Activated CD4-positive, alpha-beta memory T cell treated with anti-CD3 and anti-CD28 coated beads for 36 hours (primary cell): ENCODE data around the gene TBATA. TPM values are rescaled to one million over a fixed set of nuclear protein-coding genes. Genes with fewer than 3 reads are reported as not detected.
"Not testable (repeated sequence)": the region's sequence is repeated elsewhere in the genome, so short reads cannot be mapped to it uniquely, and the experiment has no call there.

Experiments used
- CTCF ChIA-PET: fragments of 350-600 bp; sonication (Branson Sonifier 250); formaldehyde crosslinking; loops from one replicate; lab custom pipeline; 2021; ENCODE audit warnings: antibody characterized with exemption, inconsistent platforms; lab: Charles Lee
- POLR2A ChIA-PET: fragments of 350-600 bp; sonication (Branson Sonifier 250); formaldehyde crosslinking; loops from one replicate; lab custom pipeline; 2021; ENCODE audit warnings: antibody characterized with exemption; lab: Charles Lee
- DNase-seq: peaks from one replicate; pipeline ENCODE4 v3.0.0-alpha.2; 2020
- H3K27ac Mint-ChIP-seq: one replicate; pipeline ENCODE4 v1.8.0; 2021; ENCODE audit warnings: mixed read lengths
- H3K27me3 Mint-ChIP-seq: one replicate; pipeline ENCODE4 v1.8.0; 2021; ENCODE audit warnings: mixed read lengths
- H3K36me3 Mint-ChIP-seq: one replicate; pipeline ENCODE4 v1.8.0; 2021; ENCODE audit warnings: mixed read lengths
- H3K4me1 Mint-ChIP-seq: one replicate; pipeline ENCODE4 v1.8.0; 2021; ENCODE audit warnings: low read depth, mixed read lengths
- H3K4me3 Mint-ChIP-seq: one replicate; pipeline ENCODE4 v1.8.0; 2021; ENCODE audit warnings: mild to moderate bottlenecking, mixed read lengths
- H3K9me3 Mint-ChIP-seq: one replicate; pipeline ENCODE4 v1.8.0; 2021; ENCODE audit warnings: mixed read lengths
- intact Hi-C: fragments of 100-400 bp; cut with micrococcal nuclease; formaldehyde crosslinking; loops from one replicate; pipeline ENCODE4 v1.15.1; 2023
- total RNA-seq, 2 experiments: library from RNA; stranded (reverse); gene quantifications; one replicate each; pipeline ENCODE4 v1.2.3, GENCODE V29; 2021

The TBATA gene
- total RNA-seq, 2 experiments from 2014 or later = not detected

DNA sequence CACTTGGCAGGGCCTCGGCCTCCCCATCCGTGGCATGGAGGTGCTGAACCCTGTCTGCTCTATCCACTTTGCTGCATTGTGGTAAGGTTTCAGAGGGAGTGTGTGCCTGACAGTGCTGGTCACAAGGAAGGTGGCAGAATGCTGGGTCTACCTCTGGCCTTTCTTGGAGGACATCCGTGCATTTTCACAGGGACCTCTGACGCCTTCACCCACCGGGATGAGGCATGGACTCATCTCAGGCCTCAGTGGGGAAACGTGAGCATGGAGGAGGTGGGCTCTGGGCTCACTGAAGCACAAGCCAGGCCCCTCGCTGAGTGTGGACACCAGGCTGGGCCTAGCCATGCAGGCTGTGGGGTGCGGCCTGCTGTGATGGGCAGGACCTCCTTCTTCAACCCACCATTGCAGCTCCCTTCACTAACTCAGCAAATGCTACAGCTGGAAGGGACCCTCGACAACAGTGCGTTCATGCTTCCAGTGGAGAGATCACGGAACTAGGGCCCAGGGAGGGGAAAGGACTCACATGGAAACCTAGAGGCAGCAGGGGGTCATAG is 8.6 kb downstream of the TBATA start:
- Mint-ChIP-seq H3K27ac (no peak overlapping the region), H3K4me3 (no peak overlapping the region), H3K9me3 (no peaks in the 10 kb centered on the region), H3K27me3 (no peaks in the 10 kb centered on the region), H3K4me1 (no peaks in the 10 kb centered on the region), H3K36me3 (no peaks in the 10 kb centered on the region)
- ChIA-PET POLR2A (no interaction called here), CTCF (no interaction called here)
- DNase-seq = peak; percentile 4
- intact Hi-C loops = no loop called here

DNA sequence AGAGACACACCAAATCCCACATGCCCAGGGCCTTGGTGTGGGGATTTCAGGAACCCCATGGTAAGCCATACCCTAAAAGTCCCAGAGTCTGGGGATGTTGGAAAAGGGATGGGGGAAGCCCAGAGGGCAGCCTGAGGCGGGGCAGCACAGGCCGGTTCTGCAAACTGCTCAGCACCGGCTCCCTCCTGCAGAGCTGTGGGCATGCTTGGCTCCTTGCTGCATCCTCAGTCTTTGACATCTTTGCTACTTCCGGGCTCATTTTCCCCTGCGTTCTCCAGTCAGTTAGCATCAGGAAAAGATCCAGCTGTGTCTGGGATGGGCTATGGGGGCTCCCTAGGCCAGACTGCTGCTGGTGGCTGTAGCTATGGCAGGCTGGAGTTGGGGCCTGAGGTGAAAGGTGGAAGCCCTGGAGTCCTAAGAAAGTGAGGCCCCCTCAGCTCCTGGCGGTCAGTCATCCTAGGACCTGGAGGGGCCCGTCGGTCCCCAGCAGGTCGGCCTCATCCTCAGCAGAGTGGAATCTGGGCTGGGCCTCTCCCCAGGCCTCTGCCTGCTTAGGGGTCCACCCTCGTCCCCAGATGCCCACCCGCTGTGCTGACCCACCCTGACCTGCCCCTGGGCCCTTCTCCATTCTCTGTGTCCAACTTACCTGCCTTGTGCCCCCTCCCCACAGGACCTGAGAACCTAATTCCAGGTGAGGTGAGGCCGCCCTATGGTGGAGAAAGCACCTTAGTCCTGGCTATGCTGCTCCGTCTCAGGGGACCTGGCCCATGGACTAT is 9.3 kb downstream of the TBATA start:
- H3K4me3 Mint-ChIP-seq = no peak overlapping the region
- POLR2A ChIA-PET = interaction anchor here (0.6 kb wide), 1 partner anchor 182 kb away, joined by 3 read pairs; no protein-coding TSS in a partner anchor
- H3K27me3 Mint-ChIP-seq = no peaks in the 10 kb centered on the region

DNA sequence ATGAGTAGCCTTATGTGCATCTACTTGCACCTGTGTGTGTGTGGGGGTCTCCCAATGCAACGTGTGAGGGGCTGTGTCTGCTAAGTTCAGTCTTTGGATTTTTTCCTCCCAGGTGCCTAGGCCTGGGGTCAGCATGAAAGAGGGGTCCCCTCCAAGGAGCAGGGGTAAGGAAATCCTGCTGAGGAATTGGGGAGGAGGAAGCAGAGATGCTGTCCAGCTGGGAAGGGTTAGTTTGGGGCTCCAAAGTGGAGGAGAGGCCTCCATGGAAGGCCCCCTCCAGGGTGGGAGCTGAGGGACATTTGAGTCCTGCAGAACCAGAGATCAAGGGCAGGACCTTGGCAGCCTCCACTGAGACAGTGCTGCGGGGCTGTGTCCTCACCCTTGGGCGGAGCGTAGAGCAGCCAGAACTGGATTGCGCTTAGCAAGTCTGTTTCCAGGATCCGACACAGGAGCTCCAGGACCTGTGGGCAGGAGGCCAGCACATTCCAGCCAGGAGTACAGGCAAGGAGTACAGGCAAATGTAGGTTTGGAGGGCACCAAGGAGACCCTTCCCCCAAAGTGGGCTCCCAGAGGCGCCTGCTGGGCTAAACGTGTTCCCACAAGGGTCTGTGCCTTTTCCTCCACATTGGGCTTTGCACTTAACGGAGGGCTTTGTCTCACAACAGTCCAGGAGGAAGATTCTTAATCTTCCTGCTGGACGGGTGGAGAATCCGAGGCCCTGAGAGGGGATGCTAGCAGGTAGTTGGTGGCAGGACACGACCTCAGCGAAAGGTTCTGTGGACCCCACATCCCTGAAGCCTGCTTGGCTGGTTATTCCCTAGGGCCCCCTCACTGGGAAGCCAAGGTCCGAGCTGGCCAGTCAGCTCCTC is 10.1 kb downstream of the TBATA start:
- Mint-ChIP-seq H3K27me3 (no peaks in the 10 kb centered on the region), H3K36me3 (no peaks in the 10 kb centered on the region), H3K27ac (no peak overlapping the region), H3K4me1 (no peaks in the 10 kb centered on the region), H3K9me3 (no peaks in the 10 kb centered on the region), H3K4me3 (no peak overlapping the region)
- CTCF ChIA-PET = no interaction called here
- DNase-seq = peak; percentile 5
- intact Hi-C loops = no loop called here
- POLR2A ChIA-PET = no interaction called here

More for the DNA sequence above, 9.3 kb downstream of the TBATA start:
- Mint-ChIP-seq H3K36me3 (no peaks in the 10 kb centered on the region), H3K9me3 (no peaks in the 10 kb centered on the region), H3K4me1 (no peaks in the 10 kb centered on the region), H3K27ac (no peak overlapping the region)
- CTCF ChIA-PET = no interaction called here
- intact Hi-C loops = no loop called here
- peak; percentile 3 for DNase-seq

GRCh38 chr10:70773965-70774809 is 11.0 kb downstream of the TBATA start:
- Mint-ChIP-seq H3K4me3 (no peak overlapping the region), H3K4me1 (no peaks in the 10 kb centered on the region), H3K27ac (no peak overlapping the region), H3K27me3 (no peaks in the 10 kb centered on the region), H3K36me3 (no peaks in the 10 kb centered on the region), H3K9me3 (no peaks in the 10 kb centered on the region)
- ChIA-PET CTCF (no interaction called here), POLR2A (no interaction called here)
- peak; percentile 6 for DNase-seq
- intact Hi-C loops = no loop called here

DNA sequence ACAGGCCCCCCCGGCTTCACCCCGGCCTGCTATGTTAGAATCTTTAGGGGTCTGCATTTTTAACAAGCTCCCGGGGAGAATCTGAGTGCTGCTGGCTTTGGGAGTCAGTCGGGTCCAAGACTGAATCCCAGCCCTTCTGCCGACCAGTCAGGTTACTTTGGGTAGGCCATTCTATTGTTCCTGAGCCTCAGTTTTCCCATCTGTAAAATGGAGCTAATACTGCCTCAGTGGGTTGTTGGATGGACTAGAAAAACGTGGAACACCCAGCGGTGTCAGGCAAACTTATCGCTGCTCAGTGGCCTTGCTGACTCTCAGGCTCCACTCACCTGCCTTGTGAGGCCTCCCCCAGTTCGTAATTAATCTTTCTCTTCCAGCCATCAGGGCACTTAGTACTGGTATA is 11.7 kb downstream of the TBATA start:
- Mint-ChIP-seq H3K4me1 (no peaks in the 10 kb centered on the region), H3K9me3 (no peaks in the 10 kb centered on the region), H3K27me3 (no peaks in the 10 kb centered on the region), H3K4me3 (no peak overlapping the region), H3K36me3 (no peaks in the 10 kb centered on the region), H3K27ac (no peak overlapping the region)
- POLR2A ChIA-PET = no interaction called here
- DNase-seq = no peak
- CTCF ChIA-PET = no interaction called here
- intact Hi-C loops = no loop called here

GRCh38 chr10:70772627-70773026 is 12.6 kb downstream of the TBATA start:
- H3K4me3 Mint-ChIP-seq = no peak overlapping the region
- CTCF ChIA-PET = no interaction called here
- H3K27me3 Mint-ChIP-seq = no peaks in the 10 kb centered on the region
- no peaks in the 10 kb centered on the region for H3K4me1 Mint-ChIP-seq
- POLR2A ChIA-PET = no interaction called here
- H3K27ac Mint-ChIP-seq = no peak overlapping the region
- intact Hi-C loops = no loop called here
- no peaks in the 10 kb centered on the region for H3K9me3 Mint-ChIP-seq
- no peaks in the 10 kb centered on the region for H3K36me3 Mint-ChIP-seq
- DNase-seq = peak; percentile 7

GRCh38 chr10:70771311-70772194 is 13.6 kb downstream of the TBATA start:
- DNase-seq = peak; percentile 4
- no peaks in the 10 kb centered on the region for H3K27me3 Mint-ChIP-seq
- H3K4me3 Mint-ChIP-seq = no peak overlapping the region
- ChIA-PET POLR2A (no interaction called here), CTCF (interaction anchor here (1.0 kb wide), 1 partner anchor 32 kb away, joined by 3 read pairs; no protein-coding TSS in a partner anchor)
- intact Hi-C loops = no loop called here
- no peaks in the 10 kb centered on the region for H3K9me3 Mint-ChIP-seq
- no peak overlapping the region for H3K27ac Mint-ChIP-seq
- H3K36me3 Mint-ChIP-seq = no peaks in the 10 kb centered on the region
- H3K4me1 Mint-ChIP-seq = no peaks in the 10 kb centered on the region

DNA sequence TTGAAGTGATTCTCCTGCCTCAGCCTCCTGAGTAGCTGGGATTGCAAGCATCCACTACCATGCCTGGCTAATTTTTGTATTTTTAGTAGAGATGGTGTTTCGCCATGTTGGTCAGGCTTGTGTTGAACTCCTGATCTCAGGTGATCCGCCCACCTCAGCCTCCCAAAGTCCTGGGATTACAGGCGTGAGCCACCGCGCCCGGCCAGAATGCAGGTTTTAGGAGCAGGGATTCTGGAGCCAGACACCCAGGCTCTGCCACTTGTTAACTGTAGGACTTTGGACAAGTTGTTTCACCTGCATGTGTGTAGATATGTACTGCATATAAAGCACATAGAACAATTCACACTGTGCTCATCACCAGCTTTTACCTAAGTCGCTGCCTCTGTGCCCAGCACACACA is 14.7 kb downstream of the TBATA start:
- H3K36me3 Mint-ChIP-seq, DNase-seq, H3K9me3 Mint-ChIP-seq, H3K27ac Mint-ChIP-seq, H3K4me3 Mint-ChIP-seq, H3K27me3 Mint-ChIP-seq, POLR2A ChIA-PET, H3K4me1 Mint-ChIP-seq, CTCF ChIA-PET, intact Hi-C loops: not testable (repeated sequence)

DNA sequence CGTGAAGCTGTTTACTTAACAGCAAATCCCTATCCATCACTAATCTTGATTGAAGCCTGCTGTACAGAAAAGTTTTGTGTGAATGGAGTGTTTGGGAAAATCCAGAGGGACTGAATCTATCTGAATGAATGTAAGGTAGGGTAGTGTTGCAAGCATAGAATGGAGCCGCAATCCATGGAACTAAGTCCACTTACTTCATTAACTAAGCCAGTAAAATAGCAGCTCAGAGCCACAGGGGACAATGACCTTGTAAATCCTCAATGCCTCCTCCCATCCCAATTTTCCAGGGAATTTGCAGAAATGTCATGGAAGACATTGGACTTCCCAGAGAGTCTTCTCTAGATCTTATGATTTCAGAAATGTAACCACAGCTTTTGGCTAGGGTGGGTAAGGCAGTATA is 15.2 kb downstream of the TBATA start:
- Mint-ChIP-seq H3K36me3 (no peaks in the 10 kb centered on the region), H3K9me3 (peaks cover 3% of the 10 kb centered on the region), H3K27me3 (no peaks in the 10 kb centered on the region), H3K4me3 (no peak overlapping the region), H3K27ac (no peak overlapping the region), H3K4me1 (no peaks in the 10 kb centered on the region)
- ChIA-PET CTCF (no interaction called here), POLR2A (no interaction called here)
- intact Hi-C loops = no loop called here
- no peak for DNase-seq

DNA sequence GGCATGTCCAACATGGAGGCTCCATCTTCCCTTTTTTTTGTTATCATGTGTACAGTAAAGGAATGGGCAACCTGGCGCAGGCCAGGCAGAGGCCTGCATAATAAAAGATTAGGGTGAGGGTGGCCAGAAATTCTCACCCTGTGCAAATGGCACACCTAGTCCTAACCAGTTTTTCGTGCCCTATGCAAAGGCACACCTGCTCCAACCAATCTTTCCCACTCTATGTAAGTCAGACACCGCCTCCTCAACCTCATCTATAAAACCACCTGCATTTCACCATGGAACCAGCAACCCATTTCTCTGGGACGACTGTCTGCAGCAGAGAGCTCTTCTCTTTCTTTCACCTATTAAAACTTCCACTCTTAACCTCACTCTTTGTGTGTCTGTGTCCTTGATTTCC is 16.1 kb downstream of the TBATA start:
- no peak overlapping the region for H3K27ac Mint-ChIP-seq
- H3K36me3 Mint-ChIP-seq = no peaks in the 10 kb centered on the region
- H3K9me3 Mint-ChIP-seq = peaks cover 3% of the 10 kb centered on the region
- ChIA-PET POLR2A (no interaction called here), CTCF (interaction anchor here (0.6 kb wide), 1 partner anchor 150 kb away, joined by 3 read pairs; no protein-coding TSS in a partner anchor)
- peak; percentile 3 for DNase-seq
- intact Hi-C loops = no loop called here
- H3K4me1 Mint-ChIP-seq = no peaks in the 10 kb centered on the region
- H3K27me3 Mint-ChIP-seq = no peaks in the 10 kb centered on the region
- H3K4me3 Mint-ChIP-seq = no peak overlapping the region
